SK-N-MC (cell line): Measurements from ENCODE around the gene LIX1.

ENCODE experiments used
- EZH2 ChIP-seq: fragments of 200-600 bp; sonication (generic); IDR thresholded peaks from one replicate; pipeline ENCODE4 v1.6.1; 2017; ENCODE audit warnings: antibody characterized with exemption
- FOXP2 ChIP-seq: optimal IDR thresholded peaks from 2 replicates; pipeline ENCODE3; 2011; ENCODE audit warnings: mild to moderate bottlenecking, moderate library complexity; ENCODE audit not compliant: insufficient read depth; ENCODE audit errors: extremely low read length, control extremely low read depth
- POLR2AphosphoS5 ChIP-seq: IDR thresholded peaks from 2 replicates; pipeline ENCODE4 v1.6.1; 2012; ENCODE audit warnings: mild to moderate bottlenecking, low read depth, low read length, borderline replicate concordance

DNA sequence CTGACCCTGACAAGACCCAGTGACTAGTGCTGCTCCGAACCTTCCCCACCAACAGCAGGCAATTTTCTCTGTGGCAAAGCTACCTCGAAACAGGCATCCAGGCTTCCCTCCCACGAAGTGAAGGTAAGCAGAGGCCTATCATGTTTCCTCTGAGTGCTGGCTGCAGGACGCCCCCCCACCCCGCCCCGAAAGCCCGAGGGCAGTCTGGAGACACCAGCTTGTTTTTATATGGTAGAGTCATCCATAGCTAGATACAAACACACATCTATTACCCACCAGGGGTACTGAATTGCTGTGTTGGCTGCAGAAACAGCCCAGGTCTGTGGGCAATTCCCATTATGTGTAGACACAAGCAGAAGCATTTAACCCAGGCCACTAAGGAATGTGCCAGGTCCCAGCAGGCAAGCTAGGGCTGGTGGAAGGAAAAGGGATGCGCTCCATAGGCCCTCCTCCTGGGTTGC is 40.4 kb downstream of the LIX1 start:
- no peak for TF ChIP-seq EZH2
- TF ChIP-seq POLR2AphosphoS5: no peak
- TF ChIP-seq FOXP2: no peak
